Measurements from ENCODE around the gene ATRNL1.

DNA sequence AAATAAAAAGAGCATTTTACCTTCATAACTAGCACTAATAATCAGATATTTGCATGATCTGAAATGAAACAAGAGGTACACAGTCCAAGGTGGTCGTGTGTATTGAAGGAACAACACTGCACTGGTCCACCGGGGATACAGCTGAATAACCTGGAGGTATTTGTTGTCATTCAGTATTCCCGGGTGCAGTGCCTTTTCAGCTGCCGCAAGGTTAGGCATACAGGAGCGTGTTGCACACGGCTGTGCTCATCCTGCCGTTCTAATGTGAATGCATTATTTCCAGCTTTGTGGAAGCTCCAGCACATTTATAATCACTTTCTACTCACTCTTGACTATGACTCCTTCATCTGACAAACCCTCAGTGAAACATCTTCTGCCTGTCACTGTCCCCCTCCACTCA, 802.0 kb downstream of the ATRNL1 start:
- TF ChIP-seq, protein P1, sequence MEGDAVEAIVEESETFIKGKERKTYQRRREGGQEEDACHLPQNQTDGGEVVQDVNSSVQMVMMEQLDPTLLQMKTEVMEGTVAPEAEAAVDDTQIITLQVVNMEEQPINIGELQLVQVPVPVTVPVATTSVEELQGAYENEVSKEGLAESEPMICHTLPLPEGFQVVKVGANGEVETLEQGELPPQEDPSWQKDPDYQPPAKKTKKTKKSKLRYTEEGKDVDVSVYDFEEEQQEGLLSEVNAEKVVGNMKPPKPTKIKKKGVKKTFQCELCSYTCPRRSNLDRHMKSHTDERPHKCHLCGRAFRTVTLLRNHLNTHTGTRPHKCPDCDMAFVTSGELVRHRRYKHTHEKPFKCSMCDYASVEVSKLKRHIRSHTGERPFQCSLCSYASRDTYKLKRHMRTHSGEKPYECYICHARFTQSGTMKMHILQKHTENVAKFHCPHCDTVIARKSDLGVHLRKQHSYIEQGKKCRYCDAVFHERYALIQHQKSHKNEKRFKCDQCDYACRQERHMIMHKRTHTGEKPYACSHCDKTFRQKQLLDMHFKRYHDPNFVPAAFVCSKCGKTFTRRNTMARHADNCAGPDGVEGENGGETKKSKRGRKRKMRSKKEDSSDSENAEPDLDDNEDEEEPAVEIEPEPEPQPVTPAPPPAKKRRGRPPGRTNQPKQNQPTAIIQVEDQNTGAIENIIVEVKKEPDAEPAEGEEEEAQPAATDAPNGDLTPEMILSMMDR (IDR thresholded peaks at IDR 0.05): no peak
- TF ChIP-seq FOSB (CRISPR knock-in tag; IDR thresholded peaks at IDR 0.05): no peak
- TF ChIP-seq POLR2A (IDR thresholded peaks at IDR 0.05; ENCODE audit: low read length): no peak
- no peak for TF ChIP-seq BHLHE40 (IDR thresholded peaks at IDR 0.05; ENCODE audit: low read depth, low read length)
- TF ChIP-seq PHF8 (IDR thresholded peaks at IDR 0.05; ENCODE audit: borderline replicate concordance, low read depth): no peak
- TF ChIP-seq RARB (CRISPR knock-in tag; IDR thresholded peaks at IDR 0.05): no peak
- no peak for TF ChIP-seq CEBPB (IDR thresholded peaks at IDR 0.05)
- TF ChIP-seq, protein P2, sequence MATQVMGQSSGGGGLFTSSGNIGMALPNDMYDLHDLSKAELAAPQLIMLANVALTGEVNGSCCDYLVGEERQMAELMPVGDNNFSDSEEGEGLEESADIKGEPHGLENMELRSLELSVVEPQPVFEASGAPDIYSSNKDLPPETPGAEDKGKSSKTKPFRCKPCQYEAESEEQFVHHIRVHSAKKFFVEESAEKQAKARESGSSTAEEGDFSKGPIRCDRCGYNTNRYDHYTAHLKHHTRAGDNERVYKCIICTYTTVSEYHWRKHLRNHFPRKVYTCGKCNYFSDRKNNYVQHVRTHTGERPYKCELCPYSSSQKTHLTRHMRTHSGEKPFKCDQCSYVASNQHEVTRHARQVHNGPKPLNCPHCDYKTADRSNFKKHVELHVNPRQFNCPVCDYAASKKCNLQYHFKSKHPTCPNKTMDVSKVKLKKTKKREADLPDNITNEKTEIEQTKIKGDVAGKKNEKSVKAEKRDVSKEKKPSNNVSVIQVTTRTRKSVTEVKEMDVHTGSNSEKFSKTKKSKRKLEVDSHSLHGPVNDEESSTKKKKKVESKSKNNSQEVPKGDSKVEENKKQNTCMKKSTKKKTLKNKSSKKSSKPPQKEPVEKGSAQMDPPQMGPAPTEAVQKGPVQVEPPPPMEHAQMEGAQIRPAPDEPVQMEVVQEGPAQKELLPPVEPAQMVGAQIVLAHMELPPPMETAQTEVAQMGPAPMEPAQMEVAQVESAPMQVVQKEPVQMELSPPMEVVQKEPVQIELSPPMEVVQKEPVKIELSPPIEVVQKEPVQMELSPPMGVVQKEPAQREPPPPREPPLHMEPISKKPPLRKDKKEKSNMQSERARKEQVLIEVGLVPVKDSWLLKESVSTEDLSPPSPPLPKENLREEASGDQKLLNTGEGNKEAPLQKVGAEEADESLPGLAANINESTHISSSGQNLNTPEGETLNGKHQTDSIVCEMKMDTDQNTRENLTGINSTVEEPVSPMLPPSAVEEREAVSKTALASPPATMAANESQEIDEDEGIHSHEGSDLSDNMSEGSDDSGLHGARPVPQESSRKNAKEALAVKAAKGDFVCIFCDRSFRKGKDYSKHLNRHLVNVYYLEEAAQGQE (IDR thresholded peaks at IDR 0.05): no peak
- TF ChIP-seq MYC (IDR thresholded peaks at IDR 0.05; ENCODE audit: borderline replicate concordance, low read length): no peak
- TF ChIP-seq CBX8 (IDR thresholded peaks at IDR 0.05): no peak
- no peak for TF ChIP-seq SREBF2 (IDR thresholded peaks at IDR 0.05)

Measured in A549 (cell line).